Endothelial cell of umbilical vein (primary cell): ENCODE data around the gene ZNF567.

Source experiments
- EZH2 ChIP-seq: IDR thresholded peaks from 2 replicates; pipeline ENCODE4 v1.6.1; 2012; ENCODE audit warnings: borderline replicate concordance, low read depth, mild to moderate bottlenecking, moderate library complexity, low read length, inconsistent platforms; ENCODE audit not compliant: severe bottlenecking
- JUN ChIP-seq: IDR thresholded peaks from 2 replicates; pipeline ENCODE4 v1.6.1; 2011; ENCODE audit warnings: borderline replicate concordance, low read depth; ENCODE audit not compliant: insufficient read length, insufficient read depth
- MYC ChIP-seq: IDR thresholded peaks from one replicate; pipeline ENCODE4 v1.6.1; 2011; ENCODE audit warnings: mild to moderate bottlenecking, low read depth, low read length
- POLR2A ChIP-seq: IDR thresholded peaks from 2 replicates; pipeline ENCODE4 v1.6.1; 2012; ENCODE audit warnings: low read depth, mild to moderate bottlenecking, control low read depth, low read length
- POLR2AphosphoS5 ChIP-seq: IDR thresholded peaks from 2 replicates; pipeline ENCODE4 v1.6.1; 2012; ENCODE audit warnings: low read depth, mild to moderate bottlenecking, control low read depth, low read length, moderate library complexity; ENCODE audit not compliant: insufficient read depth
- TF ChIP-seq, protein P1 (sequence below), 2 donors: IDR thresholded peaks; 1 replicate in 1 of 2; 2 replicates in 1 of 2; pipeline ENCODE4 v1.5.1; 2011; ENCODE audit warnings: low read length in 2 of 2, mild to moderate bottlenecking in 2 of 2, moderate library complexity in 2 of 2, control low read depth in 1 of 2, inconsistent platforms in 1 of 2, low read depth in 1 of 2; ENCODE audit not compliant: insufficient read depth in 1 of 2; ENCODE audit errors: extremely low read depth in 1 of 2
- TF ChIP-seq, protein P2 (sequence below): IDR thresholded peaks from 2 replicates; pipeline ENCODE4 v1.6.1; 2011; ENCODE audit not compliant: insufficient read depth, insufficient read length

DNA sequence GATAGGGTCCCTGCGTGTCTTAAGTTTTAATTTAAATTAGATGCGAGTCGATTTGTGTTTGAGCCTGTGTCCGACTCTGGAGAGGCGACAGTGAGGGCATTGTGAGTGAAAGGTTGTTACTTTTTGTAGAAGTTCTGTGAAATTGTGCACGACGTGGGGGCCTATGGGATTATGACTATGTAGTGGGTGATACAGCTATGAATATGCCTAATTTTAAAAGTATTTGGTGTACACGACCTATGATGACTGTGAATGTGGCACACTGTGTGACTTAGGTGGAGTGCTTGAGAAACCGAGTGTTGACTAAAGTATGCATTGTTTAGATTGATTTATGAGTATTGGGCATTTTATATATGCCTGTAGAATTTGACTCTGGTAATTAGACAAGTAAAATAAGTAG lies 646 bp downstream of the ZNF567 start:
- TF ChIP-seq JUN: no peak
- TF ChIP-seq, protein P1, sequence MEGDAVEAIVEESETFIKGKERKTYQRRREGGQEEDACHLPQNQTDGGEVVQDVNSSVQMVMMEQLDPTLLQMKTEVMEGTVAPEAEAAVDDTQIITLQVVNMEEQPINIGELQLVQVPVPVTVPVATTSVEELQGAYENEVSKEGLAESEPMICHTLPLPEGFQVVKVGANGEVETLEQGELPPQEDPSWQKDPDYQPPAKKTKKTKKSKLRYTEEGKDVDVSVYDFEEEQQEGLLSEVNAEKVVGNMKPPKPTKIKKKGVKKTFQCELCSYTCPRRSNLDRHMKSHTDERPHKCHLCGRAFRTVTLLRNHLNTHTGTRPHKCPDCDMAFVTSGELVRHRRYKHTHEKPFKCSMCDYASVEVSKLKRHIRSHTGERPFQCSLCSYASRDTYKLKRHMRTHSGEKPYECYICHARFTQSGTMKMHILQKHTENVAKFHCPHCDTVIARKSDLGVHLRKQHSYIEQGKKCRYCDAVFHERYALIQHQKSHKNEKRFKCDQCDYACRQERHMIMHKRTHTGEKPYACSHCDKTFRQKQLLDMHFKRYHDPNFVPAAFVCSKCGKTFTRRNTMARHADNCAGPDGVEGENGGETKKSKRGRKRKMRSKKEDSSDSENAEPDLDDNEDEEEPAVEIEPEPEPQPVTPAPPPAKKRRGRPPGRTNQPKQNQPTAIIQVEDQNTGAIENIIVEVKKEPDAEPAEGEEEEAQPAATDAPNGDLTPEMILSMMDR (IDR thresholded peaks at IDR 0.05; ENCODE audit: extremely low read depth in 1 of 2, insufficient read depth in 1 of 2, low read depth in 1 of 2, low read length in 2 of 2): no peak
- TF ChIP-seq EZH2: no peak
- TF ChIP-seq POLR2A: no peak
- no peak for TF ChIP-seq MYC
- TF ChIP-seq POLR2AphosphoS5: no peak
- TF ChIP-seq, protein P2, sequence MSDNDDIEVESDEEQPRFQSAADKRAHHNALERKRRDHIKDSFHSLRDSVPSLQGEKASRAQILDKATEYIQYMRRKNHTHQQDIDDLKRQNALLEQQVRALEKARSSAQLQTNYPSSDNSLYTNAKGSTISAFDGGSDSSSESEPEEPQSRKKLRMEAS: no peak
